Large intestine (tissue), 3 donors: ENCODE results near the gene FGFR3. TPM values are rescaled to one million over a fixed set of nuclear protein-coding genes. Genes with fewer than 3 reads are reported as not detected.
A peak's percentile ranks its signal among the peaks of the same experiment; 100 is the strongest.

Source experiments
- DNase-seq, 2 donors: peaks; one replicate each; pipeline versions ENCODE4 v3.0.0 to v3.0.0-alpha.2; 2013
- H3K27ac ChIP-seq: one replicate; pipeline ENCODE4 v1.5.1; 2013; ENCODE audit warnings: low read length
- H3K27me3 ChIP-seq: 2 replicates; pipeline ENCODE4 v1.6.1; 2013; ENCODE audit warnings: low read length; ENCODE audit not compliant: control insufficient read depth, insufficient read depth
- H3K36me3 ChIP-seq: 2 replicates; pipeline ENCODE4 v1.6.1; 2013; ENCODE audit warnings: low read length; ENCODE audit not compliant: control insufficient read depth, insufficient read depth
- H3K4me1 ChIP-seq: one replicate; pipeline ENCODE4 v1.6.1; 2013; ENCODE audit warnings: low read length; ENCODE audit not compliant: control insufficient read depth, insufficient read depth
- H3K4me3 ChIP-seq: one replicate; pipeline ENCODE4 v1.5.1; 2013; ENCODE audit warnings: low read length
- H3K9me3 ChIP-seq: one replicate; pipeline ENCODE4 v1.6.1; 2013; ENCODE audit warnings: mild to moderate bottlenecking, low read depth, low read length, moderate library complexity; ENCODE audit not compliant: control insufficient read depth
- WGBS: methylation state at CpG from one replicate; pipeline ENCODE4 v1.1.5; 2013; ENCODE audit warnings: low lambda C conversion rate; ENCODE audit not compliant: insufficient coverage; 5-methylcytosine and 5-hydroxymethylcytosine counted together
- polyA plus RNA-seq: library from polyadenylated mRNA; unstranded; fragments of 120-200 nt; gene quantifications from one replicate; pipeline ENCODE4 v1.2.1, GENCODE V29; 2013

Gene FGFR3
- polyA plus RNA-seq, 1 donor, result 228 TPM

DNA sequence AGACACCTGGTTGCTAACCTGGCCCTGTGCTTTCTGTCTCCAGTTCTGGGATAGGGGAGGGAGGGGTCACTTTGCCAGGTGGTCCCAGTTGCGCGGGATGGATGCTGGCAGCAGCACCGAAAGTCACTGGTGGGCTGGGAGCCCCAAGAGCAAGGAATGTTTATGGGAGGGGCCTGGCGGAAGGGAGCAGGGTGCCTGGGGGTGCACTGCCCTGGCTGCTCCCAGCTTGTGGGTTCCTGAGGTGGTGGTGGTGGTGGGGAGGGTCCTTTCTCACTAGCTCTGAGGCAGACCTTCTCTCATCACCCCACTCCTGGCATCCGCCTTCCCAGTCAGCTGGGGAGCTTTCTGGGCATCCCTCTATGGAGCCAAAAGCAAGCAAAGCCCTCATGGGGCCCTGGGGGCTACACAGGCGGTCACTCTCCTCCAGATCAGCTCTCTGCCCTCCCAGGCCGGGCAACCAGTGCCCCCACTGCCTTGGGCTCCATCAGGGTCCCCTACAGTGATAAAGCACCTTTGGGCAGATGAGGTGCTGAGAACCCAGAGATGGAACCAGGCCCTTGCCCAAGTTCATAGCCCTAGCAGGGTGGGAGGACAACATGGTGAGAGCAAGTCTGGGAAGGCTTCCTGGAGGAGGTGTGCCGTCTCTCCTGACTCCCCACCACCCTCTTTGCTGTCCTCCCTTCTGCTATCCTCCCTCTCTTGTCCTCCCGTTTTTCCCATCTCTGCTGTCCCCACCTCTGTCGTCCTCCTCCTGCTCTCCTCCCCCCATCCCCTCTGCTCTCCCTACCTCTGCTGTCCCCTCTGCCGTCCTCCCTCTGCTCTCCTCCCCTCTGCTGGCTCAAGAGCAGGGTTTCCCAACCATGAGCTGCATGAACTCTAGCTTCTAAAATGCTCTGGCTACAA is 16.0 kb downstream of the FGFR3 start:
- WGBS, result no CpG with 5 or more reads among the region's 11 CpGs
- Histone ChIP-seq H3K27ac (peak overlapping the region; percentile 36), H3K27me3 (no peaks in the 10 kb centered on the region), H3K4me1 (peaks cover 50% of the 10 kb centered on the region), H3K9me3 (no peaks in the 10 kb centered on the region), H3K4me3 (no peak overlapping the region), H3K36me3 (peaks cover 62% of the 10 kb centered on the region)
- DNase-seq, result no peak

DNA sequence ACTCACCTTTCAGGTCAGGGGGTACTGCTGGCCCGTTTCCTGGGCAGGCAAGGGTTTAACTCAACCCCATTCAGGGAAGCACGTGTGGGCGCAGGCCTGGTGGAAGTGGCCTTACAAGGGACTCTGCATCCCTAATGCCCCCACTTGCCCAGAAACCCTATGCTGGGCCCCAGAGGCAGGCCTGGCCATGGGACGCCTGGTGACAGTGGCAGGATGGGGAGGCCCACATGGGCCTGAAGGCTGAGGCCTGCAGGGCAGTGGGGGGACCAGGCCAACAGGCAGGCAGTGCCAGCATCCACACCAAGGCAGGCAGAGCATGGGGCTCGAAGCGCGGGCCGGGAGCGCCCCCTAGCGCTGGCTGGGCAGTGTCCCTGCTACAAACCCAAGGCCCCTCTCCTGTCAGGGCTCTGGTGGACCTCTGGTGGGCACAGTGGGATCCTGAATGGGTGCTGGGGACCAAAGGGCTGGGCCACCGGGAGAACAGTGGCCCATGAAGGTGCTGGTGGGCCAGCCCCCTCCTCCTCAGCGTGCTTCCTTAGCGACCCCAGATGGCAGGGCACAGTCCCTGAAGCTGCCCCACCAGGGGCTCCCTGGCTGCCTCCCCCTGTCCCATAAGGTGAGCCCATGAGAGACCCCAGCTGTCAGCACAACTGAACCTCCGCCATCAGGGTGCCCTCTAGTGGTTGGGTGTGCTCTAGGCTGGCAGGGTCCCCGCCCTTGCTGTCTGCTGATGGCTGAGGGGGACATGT is 16.8 kb downstream of the FGFR3 start:
- no CpG with 5 or more reads among the region's 15 CpGs for WGBS
- Histone ChIP-seq H3K9me3 (no peaks in the 10 kb centered on the region), H3K4me1 (peaks cover 42% of the 10 kb centered on the region), H3K27me3 (no peaks in the 10 kb centered on the region), H3K27ac (no peak overlapping the region), H3K36me3 (peaks cover 62% of the 10 kb centered on the region), H3K4me3 (no peak overlapping the region)
- DNase-seq, result peak; percentile 79 to 80

DNA sequence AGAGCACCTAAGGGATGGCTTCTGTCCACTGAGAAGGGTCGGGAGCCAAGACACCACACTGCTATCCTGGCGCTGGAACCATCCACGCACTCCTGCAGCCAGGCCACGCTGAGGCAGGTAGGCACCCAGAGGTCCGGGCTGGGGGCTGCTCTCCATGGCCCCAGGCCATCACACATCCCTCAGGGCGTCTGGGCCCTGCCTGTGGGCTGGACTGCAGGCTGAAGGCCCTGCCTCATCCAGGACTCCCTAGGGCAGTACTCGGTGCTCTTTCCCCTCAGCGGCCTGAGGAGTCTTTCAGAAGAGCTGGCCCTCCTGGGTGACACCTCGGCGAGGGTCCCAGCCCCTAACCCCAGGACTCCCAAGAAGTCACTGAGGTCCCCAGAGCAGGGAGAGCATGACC is 17.7 kb downstream of the FGFR3 start:
- Histone ChIP-seq H3K4me1 (peaks cover 36% of the 10 kb centered on the region), H3K4me3 (no peak overlapping the region), H3K9me3 (no peaks in the 10 kb centered on the region), H3K27me3 (no peaks in the 10 kb centered on the region), H3K36me3 (peaks cover 62% of the 10 kb centered on the region), H3K27ac (no peak overlapping the region)
- no CpG with 5 or more reads among the region's 10 CpGs for WGBS
- DNase-seq, result no peak

DNA sequence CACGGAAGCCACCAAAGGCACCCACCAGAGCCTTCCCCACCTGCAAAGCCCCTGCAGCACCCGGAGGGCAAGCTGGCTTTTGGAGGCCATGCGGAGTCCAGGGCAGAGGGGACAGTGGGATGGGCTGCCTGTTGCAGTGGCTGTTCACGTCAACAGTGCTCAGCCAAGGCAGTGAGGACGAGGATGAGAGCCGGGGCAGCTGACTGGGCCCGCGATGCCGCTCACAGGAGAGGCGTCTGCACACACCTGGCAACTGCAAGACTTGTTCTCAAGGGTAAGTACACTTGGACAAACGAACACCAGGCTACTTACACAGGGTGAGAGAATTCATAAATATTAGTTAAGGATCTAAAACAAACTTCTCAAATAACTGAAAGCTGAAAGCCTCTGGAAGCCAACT is 19.6 kb downstream of the FGFR3 start:
- H3K36me3 ChIP-seq, result peaks cover 57% of the 10 kb centered on the region
- H3K4me1 ChIP-seq, result peaks cover 20% of the 10 kb centered on the region
- no peak for DNase-seq
- no peaks in the 10 kb centered on the region for H3K27me3 ChIP-seq
- WGBS, result no CpG with 5 or more reads among the region's 11 CpGs
- no peak overlapping the region for H3K27ac ChIP-seq
- H3K4me3 ChIP-seq, result no peak overlapping the region
- no peaks in the 10 kb centered on the region for H3K9me3 ChIP-seq

DNA sequence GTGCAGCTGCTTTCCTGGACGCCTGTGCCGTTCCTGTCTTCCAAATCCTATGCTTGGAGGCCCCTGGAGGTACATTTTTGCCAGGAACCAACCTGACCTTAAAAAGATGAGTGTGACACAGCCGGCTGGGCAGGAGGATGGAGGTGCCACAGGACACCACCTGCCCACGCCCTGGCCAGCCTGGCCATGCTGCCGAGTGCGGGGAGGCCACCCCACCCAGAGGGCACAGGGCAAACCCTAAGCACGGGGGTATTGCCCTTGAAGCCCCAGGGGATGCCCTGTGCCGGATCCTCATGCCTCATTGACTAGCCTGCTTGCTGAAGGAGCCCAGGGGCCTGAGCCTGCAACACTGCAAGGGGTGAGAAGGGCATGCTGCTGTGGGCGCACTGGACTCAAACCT is 20.1 kb downstream of the FGFR3 start:
- peaks cover 60% of the 10 kb centered on the region for H3K36me3 ChIP-seq
- WGBS, result no CpG with 5 or more reads among the region's 9 CpGs
- no peak for DNase-seq
- no peak overlapping the region for H3K27ac ChIP-seq
- H3K9me3 ChIP-seq, result no peaks in the 10 kb centered on the region
- H3K4me3 ChIP-seq, result no peak overlapping the region
- peaks cover 15% of the 10 kb centered on the region for H3K4me1 ChIP-seq
- H3K27me3 ChIP-seq, result no peaks in the 10 kb centered on the region

DNA sequence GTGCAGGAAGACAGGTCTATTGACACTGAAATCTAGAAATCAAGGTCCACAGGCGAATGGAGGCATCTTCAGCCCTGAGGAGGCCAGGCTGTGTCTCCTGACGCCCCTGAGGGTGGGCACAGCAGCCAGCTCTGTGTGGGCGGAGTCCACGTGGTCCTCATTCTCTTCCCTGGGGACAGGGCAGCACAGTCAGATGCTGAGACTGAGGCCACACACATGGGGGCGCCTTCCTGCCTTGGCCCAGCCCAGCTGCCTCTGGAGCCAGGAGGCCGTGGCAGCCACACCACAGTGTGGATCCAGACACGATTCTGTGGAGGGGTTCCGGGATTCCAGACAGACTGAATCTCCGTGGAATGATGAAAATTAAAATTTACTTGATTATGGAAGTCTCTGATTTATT is 20.8 kb downstream of the FGFR3 start:
- WGBS, result no CpG with 5 or more reads among the region's 9 CpGs
- Histone ChIP-seq H3K27me3 (no peaks in the 10 kb centered on the region), H3K4me1 (peaks cover 9% of the 10 kb centered on the region), H3K27ac (no peak overlapping the region), H3K36me3 (peaks cover 58% of the 10 kb centered on the region), H3K4me3 (no peak overlapping the region), H3K9me3 (no peaks in the 10 kb centered on the region)
- DNase-seq, result no peak

DNA sequence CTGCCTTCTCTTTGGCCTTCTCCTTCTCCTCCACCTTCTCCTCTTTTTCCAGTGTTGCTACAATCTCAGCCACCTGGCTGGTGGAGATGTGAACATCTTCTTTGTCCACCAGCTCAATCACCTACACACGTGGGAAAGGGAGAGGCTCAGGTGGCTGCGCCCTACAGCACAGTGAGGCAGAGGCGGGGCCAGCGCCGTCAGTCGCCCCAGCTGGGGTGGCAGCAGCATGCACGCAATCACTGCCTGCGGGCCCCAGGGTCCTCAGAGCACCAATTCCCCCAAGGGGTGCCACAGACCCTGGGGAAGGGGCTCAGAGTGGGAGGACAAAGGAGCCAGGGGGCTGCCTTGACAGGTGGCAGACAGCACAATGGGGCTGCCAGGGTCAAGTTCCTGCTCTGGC is 21.4 kb downstream of the FGFR3 start:
- peaks cover 4% of the 10 kb centered on the region for H3K4me1 ChIP-seq
- H3K9me3 ChIP-seq, result no peaks in the 10 kb centered on the region
- H3K4me3 ChIP-seq, result no peak overlapping the region
- H3K27me3 ChIP-seq, result no peaks in the 10 kb centered on the region
- no CpG with 5 or more reads among the region's 8 CpGs for WGBS
- H3K27ac ChIP-seq, result no peak overlapping the region
- DNase-seq, result no peak
- H3K36me3 ChIP-seq, result peaks cover 60% of the 10 kb centered on the region

DNA sequence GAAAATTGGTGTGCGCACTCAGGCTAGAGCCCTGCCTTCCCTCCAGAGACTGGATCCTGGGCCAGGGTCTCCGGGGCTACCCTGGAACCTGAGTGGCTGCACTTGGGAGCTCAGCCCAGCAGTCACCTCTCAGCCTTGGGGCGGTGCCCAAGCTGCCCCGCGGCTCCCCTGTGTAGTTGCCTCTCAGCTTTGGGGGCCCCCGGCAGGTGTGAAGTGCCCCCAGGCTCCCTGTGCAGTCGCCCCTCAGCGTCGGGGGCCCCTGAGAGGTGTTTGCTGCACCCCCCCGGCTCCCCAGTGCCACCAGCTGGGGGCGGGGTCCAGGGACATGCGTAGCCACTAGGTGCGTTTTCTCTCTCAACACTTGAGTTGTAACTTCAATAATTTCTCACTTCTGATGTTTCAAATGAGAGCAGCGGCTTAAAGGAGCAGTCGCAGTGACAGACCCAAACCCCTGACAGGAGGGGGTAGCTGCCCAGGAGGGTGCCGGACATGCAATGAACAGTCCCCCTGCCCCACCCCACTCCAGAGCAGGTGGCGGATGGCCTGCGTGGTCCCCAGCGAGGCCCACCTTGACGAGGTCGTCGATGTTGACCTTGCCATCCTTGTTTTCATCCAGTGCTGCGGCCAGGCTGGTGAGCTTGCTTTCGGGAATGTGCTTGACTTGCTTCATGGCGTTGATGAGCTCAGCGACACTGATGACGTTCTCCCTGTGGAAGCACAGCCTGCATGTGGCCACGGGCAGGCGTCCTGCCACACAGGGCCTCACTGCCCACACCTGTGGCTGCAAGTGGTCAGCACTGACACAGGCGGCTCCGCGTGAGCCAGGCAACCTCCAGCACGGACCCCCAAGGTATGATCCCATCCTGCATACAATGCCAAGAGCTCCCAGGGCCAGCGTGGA is 22.3 kb downstream of the FGFR3 start:
- no CpG with 5 or more reads among the region's 34 CpGs for WGBS
- no peaks in the 10 kb centered on the region for H3K4me1 ChIP-seq

DNA sequence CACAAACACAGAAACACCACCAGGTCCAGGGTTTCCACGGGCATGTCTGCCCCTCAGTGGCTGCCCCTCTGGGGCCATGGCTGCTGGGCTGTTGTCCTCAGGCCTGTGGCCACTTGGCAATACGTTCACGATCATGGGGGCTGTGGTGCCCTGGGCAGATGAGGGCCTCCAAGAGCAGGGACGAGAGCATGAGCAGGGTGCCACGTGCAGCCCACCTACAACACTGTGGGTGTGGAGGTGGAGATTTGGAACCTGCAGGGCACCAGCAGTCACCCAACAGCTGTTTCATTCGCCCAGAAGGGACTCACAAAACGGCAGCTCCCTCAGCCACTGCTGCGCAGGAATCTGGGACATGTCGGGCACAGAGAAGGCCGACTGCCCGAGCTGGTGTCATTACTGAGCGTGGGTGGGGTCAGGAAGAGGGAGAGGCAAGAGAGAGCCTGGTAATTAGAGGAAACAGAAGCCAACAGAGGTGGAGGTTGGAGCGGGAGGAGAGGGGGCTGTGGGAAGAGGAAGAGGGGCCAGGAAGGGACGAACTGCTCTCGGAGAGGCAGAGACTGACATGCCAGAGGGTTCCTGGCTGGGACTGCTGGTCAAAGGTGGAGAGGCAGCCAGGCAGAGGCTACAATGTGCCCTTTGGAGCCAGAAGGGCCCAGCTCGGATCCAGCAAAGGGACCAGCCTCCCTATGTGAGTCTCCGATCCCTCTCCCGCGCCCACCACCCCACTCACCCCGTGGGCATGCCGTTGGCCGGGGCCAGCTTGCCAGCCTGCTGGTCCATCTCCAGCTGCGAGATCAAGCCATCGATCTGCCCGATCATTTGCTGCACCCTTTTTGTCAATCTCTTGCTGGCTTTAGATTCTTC is 23.1 kb downstream of the FGFR3 start:
- no peak overlapping the region for H3K4me3 ChIP-seq
- no peaks in the 10 kb centered on the region for H3K4me1 ChIP-seq
- no peaks in the 10 kb centered on the region for H3K27me3 ChIP-seq
- no peak overlapping the region for H3K27ac ChIP-seq
- no peak for DNase-seq
- H3K36me3 ChIP-seq, result peaks cover 64% of the 10 kb centered on the region
- 92% methylated on average over 2 of the region's 25 CpGs for WGBS
- H3K9me3 ChIP-seq, result no peaks in the 10 kb centered on the region

More for the DNA sequence above, 22.3 kb downstream of the FGFR3 start:
- H3K27ac ChIP-seq, result no peak overlapping the region
- H3K27me3 ChIP-seq, result no peaks in the 10 kb centered on the region
- DNase-seq, result no peak
- H3K36me3 ChIP-seq, result peaks cover 67% of the 10 kb centered on the region
- H3K4me3 ChIP-seq, result no peak overlapping the region
- no peaks in the 10 kb centered on the region for H3K9me3 ChIP-seq
